Memory B cell (primary cell): ENCODE data around the gene KLF3.

Experiments used
- ATAC-seq: fragments of 150-1000 bp; cut with Tn5 transposase; 2 replicates; pipeline ENCODE4 v1.10.0; 2021; ENCODE audit warnings: low read depth, mild to moderate bottlenecking, moderate library complexity
- DNase-seq, 2 donors: peaks; one replicate each; pipeline ENCODE4 v3.0.0; 2022; ENCODE audit warnings: low spot score in 2 of 2
- H3K27ac Mint-ChIP-seq: one replicate; pipeline ENCODE4 v1.8.0; 2022; ENCODE audit warnings: mild to moderate bottlenecking, moderate library complexity, mixed read lengths
- H3K27me3 Mint-ChIP-seq: one replicate; pipeline ENCODE4 v1.8.0; 2022; ENCODE audit warnings: mixed read lengths
- H3K36me3 Mint-ChIP-seq: one replicate; pipeline ENCODE4 v1.8.0; 2022; ENCODE audit warnings: mild to moderate bottlenecking, mixed read lengths
- H3K4me1 Mint-ChIP-seq: one replicate; pipeline ENCODE4 v1.8.0; 2022; ENCODE audit warnings: mixed read lengths
- H3K4me3 Mint-ChIP-seq: one replicate; pipeline ENCODE4 v1.8.0; 2022; ENCODE audit warnings: mild to moderate bottlenecking, moderate library complexity, mixed read lengths
- H3K9me3 Mint-ChIP-seq: one replicate; pipeline ENCODE4 v1.8.0; 2022; ENCODE audit warnings: mixed read lengths

Gene KLF3

DNA sequence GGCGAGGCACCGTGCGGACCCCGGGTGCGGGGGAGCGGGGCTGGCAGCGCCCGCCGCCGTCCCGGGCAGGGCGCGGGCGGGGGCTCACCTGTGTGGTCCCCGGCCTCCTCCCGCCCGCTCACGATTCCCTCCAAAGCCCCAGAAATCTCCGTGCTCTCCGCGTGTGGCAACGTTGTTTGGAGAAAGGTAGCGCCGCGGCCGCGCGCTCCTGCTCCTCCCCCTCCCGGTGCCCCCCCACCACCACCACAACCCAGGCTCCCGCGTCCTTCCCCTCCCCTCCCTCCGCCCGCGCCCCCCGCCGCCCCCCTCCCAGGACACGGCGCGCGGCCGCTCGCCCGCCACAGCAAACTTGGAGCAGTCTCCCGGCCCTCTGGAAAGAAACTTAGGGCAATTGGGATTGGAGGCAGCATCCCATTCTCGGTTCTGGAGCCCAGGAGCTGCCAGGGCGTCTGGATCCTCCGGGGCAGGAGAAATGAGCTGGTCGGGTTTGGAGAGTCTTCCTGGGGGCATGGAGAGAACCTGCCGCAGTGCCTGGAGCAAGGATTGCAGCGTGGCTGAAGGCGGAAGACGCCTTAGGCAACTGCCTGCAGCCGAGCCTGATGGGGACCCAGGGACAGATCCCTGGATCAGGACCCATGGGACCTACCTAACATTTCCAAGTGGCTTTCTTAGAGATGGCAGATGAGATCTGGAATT, 855 bp downstream of the KLF3 start:
- DNase-seq = no peak
- Mint-ChIP-seq H3K27ac (peak overlapping the region; percentile 75), H3K27me3 (no peaks in the 10 kb centered on the region), H3K36me3 (no peaks in the 10 kb centered on the region), H3K4me1 (peaks cover 31% of the 10 kb centered on the region), H3K9me3 (no peaks in the 10 kb centered on the region), H3K4me3 (peak overlapping the region; percentile 88)
- ATAC-seq = no peak

DNA sequence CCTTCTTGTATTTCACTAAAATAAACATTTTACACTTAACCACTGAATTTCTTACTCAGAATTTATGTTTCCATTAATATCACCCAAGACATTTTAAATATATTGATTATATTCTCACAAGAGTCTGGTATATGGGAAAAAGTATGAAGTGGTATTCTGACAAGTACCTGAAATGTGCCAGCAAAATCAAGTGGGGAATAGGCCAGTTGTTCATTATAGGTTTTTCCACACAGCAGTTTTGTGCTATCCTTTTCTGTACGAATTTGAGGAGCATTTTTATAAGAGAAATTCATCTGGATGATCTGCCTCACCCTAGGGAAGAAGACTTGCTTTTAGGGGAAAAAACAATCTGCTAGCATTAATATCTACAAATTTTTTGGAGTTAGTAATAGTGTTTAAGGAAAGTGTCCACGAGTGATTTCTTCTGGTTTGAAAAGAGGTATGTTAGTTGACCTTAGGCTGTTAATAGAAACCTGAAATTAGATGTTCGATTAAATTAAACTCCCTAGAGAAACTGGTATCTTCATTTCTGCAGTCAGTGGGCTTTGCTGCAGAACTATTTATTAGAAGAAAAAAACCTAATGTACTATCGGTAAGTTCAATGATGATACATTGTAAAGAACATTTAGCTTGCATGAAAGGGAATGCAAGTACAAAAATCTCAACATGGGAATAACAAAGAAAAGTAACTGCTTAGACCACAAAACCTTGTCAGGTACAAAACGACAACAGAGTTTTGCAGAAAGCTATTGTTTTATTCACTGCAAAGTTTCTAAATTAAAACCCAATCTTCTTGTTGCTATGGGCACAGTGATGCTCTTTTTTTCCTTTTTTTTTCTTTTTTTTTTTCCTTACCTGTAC, 1.8 kb downstream of the KLF3 start:
- no peaks in the 10 kb centered on the region for H3K36me3 Mint-ChIP-seq
- peak overlapping the region; percentile 84 for H3K27ac Mint-ChIP-seq
- H3K4me3 Mint-ChIP-seq = peak overlapping the region; percentile 88
- ATAC-seq = no peak
- no peak for DNase-seq
- H3K4me1 Mint-ChIP-seq = peaks cover 40% of the 10 kb centered on the region
- no peaks in the 10 kb centered on the region for H3K27me3 Mint-ChIP-seq
- no peaks in the 10 kb centered on the region for H3K9me3 Mint-ChIP-seq

DNA sequence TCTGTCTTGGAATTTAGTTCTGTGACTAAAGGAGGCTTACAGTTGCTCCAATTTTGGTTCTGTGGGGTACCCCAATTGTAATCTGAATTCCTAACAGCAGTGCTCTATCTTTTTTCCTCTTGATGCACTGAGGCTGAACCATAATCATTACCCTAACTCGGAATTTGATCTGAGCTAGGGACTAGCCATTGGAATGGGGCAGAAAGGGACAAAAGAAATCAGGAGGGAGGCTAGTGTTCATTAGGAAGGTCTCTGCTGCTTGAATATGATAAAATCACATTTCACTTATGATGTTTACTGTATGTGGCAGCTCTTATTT, 2.7 kb downstream of the KLF3 start:
- H3K9me3 Mint-ChIP-seq = no peaks in the 10 kb centered on the region
- H3K4me3 Mint-ChIP-seq = peak overlapping the region; percentile 88
- no peak for DNase-seq
- H3K27ac Mint-ChIP-seq = peak overlapping the region; percentile 84
- H3K36me3 Mint-ChIP-seq = no peaks in the 10 kb centered on the region
- ATAC-seq = no peak
- no peaks in the 10 kb centered on the region for H3K27me3 Mint-ChIP-seq
- peaks cover 44% of the 10 kb centered on the region for H3K4me1 Mint-ChIP-seq

DNA sequence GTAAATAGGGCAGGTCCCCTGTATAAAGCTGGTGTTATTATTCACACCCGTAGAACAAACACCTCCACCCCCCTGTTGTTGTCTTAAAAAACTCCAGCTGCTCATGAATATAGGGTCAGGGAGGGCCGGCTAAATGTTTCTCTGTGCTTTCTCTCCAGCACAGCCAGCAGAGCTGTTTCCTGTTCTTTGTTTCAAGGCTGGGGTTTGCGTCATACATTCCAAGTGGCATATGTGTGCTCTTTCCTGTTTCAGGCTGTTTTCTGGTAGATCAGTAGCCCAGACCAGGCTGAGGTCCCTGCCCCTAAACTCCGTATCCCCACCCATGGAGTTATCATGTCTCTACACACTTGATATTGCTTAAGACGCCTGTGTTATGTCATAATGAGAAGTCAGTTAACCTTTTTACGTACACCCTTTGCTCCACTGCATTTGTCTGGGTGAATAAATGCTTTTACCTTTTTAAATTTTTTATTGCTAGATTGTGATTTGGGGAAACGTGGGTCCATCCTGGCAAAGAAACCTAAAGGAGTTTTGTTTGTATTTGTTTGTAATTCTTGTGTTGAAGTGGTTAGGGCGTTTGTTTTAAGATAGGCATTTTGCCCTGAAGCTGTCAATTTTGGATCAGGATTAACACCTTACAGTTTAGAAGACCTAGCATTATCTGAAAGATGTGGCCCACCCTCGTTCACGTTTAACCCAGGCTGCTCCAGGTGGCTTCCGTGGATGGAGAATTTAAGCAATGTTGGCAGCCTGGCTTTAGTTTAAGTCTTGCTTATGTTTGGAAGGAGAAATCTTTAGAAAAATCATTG, 3.3 kb downstream of the KLF3 start:
- H3K4me3 Mint-ChIP-seq = peak overlapping the region; percentile 88
- no peaks in the 10 kb centered on the region for H3K36me3 Mint-ChIP-seq
- no peaks in the 10 kb centered on the region for H3K27me3 Mint-ChIP-seq
- peaks cover 45% of the 10 kb centered on the region for H3K4me1 Mint-ChIP-seq
- DNase-seq (peak in 1 of 2 donors; percentile 20), ATAC-seq (peak; percentile 16)
- peak overlapping the region; percentile 84 for H3K27ac Mint-ChIP-seq
- no peaks in the 10 kb centered on the region for H3K9me3 Mint-ChIP-seq

DNA sequence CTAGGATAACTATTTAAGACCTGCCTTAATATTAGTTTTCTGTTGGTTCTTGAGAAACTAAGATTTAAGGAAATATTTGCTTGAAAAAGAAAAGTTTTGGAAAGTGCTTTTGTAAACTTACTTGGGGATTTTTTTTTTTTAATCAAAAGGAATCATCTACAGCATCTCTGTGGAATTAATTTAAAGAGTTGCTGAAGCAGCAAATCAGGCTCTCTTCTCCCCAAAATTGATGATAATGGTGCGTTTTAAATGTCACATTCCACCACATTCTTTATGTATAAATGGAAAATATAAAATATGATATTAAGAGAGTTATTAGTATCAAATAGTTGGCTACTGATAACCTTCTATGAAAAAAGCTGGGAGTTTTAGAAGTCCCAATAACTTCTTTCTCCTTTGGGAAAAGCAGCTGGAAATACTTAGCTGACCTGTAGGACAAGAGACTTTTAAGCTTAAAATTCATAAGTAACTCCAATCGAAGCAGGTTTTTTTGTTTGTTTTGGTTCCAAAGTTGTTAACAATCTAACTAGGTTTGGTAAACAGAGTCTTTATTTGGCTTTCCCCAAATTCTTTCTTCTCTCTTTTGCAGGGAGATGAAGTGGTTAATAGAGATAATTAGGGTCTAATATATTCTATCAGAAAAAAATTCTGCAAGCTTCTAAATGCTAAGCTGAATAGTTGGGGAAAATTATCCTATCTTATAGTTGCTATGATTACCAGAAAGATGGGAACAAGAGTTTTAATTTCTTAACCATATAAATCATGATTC, 4.4 kb downstream of the KLF3 start:
- H3K9me3 Mint-ChIP-seq = no peaks in the 10 kb centered on the region
- ATAC-seq = no peak
- no peaks in the 10 kb centered on the region for H3K36me3 Mint-ChIP-seq
- H3K4me1 Mint-ChIP-seq = peaks cover 55% of the 10 kb centered on the region
- no peak overlapping the region for H3K4me3 Mint-ChIP-seq
- no peaks in the 10 kb centered on the region for H3K27me3 Mint-ChIP-seq
- no peak for DNase-seq
- peak overlapping the region; percentile 73 for H3K27ac Mint-ChIP-seq

DNA sequence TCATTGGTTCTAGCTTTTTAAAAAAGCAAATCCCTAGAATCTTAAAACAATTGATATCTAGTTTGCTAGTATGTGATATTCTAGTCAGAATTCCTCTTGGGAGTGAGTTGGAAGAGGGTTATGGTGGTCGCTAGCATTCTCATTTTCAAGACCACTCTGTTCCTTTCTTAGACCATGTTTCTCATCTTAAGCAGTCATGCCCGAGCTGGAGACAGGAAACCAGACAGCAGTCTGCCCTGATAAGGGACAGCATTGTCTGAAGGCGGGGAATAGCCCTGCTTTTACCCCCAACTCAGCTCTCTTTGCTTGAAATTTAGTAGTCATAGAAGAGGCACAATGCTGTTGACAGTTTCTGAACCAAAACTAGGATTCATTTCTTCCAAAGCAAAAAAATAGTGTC, 5.2 kb downstream of the KLF3 start:
- DNase-seq = no peak
- no peak for ATAC-seq
- H3K27ac Mint-ChIP-seq = peak overlapping the region; percentile 73
- no peaks in the 10 kb centered on the region for H3K36me3 Mint-ChIP-seq
- H3K27me3 Mint-ChIP-seq = no peaks in the 10 kb centered on the region
- H3K4me3 Mint-ChIP-seq = no peak overlapping the region
- peaks cover 58% of the 10 kb centered on the region for H3K4me1 Mint-ChIP-seq
- H3K9me3 Mint-ChIP-seq = no peaks in the 10 kb centered on the region

DNA sequence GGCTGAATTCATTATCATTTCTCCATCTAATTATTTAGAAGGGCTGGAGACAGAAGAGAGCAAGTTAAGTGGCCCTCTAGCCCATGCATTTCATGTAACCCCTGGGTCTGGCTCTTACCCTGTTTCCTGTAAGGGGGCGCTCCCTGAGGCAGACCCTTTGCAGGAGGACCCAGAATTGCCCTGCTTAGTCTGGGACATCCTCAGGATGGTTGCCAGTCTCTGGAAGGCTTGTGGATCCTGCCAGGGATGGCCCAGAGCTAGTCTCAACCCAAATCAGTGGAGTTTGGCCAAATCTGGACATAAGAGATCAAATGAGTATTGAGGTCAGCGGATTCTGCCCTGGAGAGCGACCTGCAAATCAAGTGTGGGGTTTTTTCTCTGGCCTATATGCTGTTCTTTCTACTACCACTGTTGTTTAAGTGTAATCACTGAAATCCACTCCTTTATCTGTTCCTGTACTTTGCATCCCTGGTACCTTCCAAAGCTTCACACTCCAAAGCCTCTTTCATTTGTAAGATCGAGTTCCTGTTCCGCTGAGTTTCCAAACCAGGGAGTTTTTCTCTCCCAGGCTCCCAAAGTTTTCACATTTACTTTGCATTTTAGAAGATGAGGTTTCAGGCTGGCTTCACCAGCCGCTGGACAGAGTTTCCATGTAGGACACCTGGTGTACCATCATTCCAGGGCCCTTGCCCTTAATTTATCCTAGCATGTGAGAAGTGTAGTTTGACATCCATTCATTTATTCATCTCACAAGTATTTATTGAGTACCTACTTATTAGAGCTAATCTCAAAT, 6.3 kb downstream of the KLF3 start:
- ATAC-seq (no peak), DNase-seq (no peak)
- Mint-ChIP-seq H3K4me1 (peaks cover 65% of the 10 kb centered on the region), H3K27me3 (no peaks in the 10 kb centered on the region), H3K36me3 (no peaks in the 10 kb centered on the region), H3K9me3 (no peaks in the 10 kb centered on the region), H3K4me3 (peak overlapping the region; percentile 24), H3K27ac (peak overlapping the region; percentile 67)

DNA sequence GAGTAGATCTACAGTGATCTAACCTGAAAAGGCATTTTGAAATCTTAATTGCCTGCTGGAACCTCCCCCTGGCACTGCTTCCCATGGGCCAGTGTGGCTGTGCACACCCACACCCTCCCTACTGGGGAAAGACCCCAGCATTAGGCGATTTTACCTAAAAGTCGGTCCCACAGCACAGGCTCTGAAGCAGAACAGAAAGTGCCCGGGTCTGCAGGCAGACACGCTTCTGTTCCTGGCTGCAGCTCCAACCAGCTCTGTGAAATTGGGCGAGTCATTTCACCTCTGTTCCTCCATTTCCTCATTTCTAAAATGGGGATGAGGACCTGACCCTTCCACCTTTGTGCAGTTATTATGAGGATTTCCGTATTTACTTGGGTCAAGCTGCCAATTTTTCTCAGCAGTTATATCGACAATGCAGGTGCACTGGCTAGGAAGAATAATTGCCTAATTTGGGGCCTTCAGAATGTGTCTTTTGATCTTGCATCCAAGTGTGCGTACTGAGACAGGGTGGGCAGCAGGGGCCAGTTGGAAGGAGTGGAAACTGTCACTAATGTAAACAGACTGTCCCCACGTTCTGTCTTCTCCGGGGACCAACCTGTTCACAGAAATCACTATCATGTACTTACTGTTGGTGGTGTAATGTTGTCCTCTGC, 7.1 kb downstream of the KLF3 start:
- DNase-seq (no peak), ATAC-seq (peak; percentile 39)
- Mint-ChIP-seq H3K4me3 (peak overlapping the region; percentile 21), H3K4me1 (peaks cover 66% of the 10 kb centered on the region), H3K36me3 (no peaks in the 10 kb centered on the region), H3K9me3 (no peaks in the 10 kb centered on the region), H3K27me3 (no peaks in the 10 kb centered on the region), H3K27ac (peak overlapping the region; percentile 67)

DNA sequence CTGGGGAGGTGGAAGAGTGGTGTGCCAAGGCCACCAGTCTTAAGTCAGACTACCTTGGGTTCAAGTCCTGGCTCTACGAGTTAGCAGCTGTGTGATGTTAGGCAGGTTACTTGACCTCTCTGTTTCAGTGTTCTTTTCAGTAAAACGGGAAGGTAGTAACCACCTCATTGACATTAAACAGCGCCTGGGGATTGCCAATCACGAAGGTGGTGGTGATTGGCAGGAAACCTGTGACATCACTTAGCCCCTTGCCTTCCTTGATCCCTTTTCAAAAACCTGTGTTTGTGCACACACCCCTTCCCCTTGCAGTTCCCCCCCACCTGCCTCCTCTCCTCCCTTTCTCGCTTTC, 7.6 kb downstream of the KLF3 start:
- no peaks in the 10 kb centered on the region for H3K36me3 Mint-ChIP-seq
- ATAC-seq = peak; percentile 18
- peak overlapping the region; percentile 67 for H3K27ac Mint-ChIP-seq
- no peaks in the 10 kb centered on the region for H3K27me3 Mint-ChIP-seq
- no peaks in the 10 kb centered on the region for H3K9me3 Mint-ChIP-seq
- DNase-seq = no peak
- H3K4me1 Mint-ChIP-seq = peaks cover 63% of the 10 kb centered on the region
- peak overlapping the region; percentile 21 for H3K4me3 Mint-ChIP-seq

DNA sequence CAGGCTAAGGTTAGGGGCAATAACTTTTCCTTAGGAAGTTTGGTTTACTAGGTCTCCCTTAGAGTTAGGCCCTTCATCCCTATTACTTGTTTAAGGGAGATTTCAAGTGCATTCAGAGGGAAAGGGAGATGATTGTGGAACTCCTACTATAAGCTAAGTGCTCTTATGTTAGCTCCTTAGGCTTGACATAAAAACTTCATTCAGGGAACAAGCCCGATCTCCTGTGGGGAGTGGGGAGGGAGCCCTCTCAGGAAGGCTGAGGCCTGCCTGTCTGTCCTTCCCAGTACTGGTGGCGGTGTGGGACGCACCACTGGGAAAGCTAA, 8.0 kb downstream of the KLF3 start:
- peak overlapping the region; percentile 67 for H3K27ac Mint-ChIP-seq
- no peaks in the 10 kb centered on the region for H3K36me3 Mint-ChIP-seq
- H3K9me3 Mint-ChIP-seq = no peaks in the 10 kb centered on the region
- no peaks in the 10 kb centered on the region for H3K27me3 Mint-ChIP-seq
- DNase-seq (no peak), ATAC-seq (no peak)
- H3K4me1 Mint-ChIP-seq = peaks cover 59% of the 10 kb centered on the region
- no peak overlapping the region for H3K4me3 Mint-ChIP-seq

DNA sequence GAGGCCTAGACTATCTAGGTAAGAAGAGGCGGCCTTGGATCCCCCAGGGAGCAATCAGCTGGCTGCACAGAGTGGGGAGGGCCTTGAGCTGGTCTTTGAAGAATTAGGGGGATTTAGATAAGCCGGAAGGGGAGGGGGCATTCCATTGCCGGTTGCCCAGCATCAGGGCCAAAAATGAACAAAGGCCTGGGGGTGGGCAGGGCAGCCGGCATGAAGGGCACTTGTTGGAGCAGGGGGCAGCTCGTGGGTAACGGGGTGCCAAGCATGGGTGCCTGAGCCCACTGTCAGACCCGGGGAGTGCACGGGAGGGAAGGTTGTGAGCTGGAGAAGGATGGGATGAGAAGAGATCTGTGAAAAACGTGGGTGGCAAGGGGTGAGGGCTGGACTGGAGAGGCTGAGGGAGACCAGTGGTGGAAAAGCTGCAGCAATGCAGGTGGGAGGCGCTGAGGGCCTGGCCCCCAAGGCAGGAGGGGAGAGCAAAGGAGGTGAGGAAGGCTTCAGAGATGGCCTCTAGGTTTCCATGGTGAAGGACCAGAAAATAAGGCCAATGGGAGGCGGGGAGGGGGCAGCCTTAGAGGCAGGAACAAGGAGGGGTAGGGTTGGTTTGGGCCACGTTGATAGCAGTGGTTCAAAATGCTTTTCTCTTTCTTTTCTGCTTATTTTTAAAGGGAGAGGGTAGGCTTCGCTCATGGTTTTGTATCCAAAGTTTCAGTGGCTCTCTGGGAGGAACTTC, 8.6 kb downstream of the KLF3 start:
- peaks cover 3% of the 10 kb centered on the region for H3K36me3 Mint-ChIP-seq
- no peaks in the 10 kb centered on the region for H3K9me3 Mint-ChIP-seq
- H3K27me3 Mint-ChIP-seq = no peaks in the 10 kb centered on the region
- H3K4me1 Mint-ChIP-seq = peaks cover 57% of the 10 kb centered on the region
- no peak for DNase-seq
- peak overlapping the region; percentile 67 for H3K27ac Mint-ChIP-seq
- ATAC-seq = no peak
- H3K4me3 Mint-ChIP-seq = peak overlapping the region; percentile 12

DNA sequence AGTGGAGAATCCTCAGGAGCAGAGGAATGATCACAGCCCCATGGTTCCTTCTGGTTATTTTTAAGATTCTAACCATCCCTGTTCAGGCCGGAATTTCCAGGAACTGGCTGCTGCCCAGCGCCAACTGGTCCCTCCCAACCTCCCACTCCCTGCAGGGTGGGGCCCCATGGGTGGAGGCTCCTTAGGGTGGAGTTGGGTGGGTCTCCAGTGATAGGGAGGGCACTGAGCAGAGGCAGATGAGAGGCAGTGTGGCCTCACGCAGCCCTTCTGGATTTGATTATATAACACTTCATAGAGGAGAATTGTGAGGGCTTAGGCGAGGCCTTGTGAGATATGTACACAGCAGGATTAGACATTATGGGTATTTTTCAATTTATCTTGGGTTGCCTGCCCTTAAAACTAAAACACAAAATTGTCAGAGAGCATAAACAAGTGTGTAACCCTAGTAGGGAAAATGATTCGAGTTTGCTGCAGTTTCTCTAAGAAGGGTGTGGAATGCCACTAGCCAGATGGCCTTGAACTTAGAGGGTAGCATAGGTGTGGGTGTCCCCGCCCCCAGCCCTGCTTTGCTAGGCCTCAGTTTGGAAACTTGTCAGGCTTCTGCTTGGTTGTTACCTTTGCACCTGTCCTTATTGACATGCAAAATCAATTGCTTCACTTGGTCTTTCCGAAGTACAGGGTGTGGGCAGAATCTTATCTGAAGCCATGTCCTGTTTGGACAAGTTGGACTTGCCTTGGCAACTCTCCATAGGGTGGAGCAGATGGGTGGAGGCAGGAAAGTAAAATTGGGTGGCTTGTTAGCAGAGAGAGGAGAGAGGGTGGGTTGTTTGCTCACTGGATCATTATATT, 9.4 kb downstream of the KLF3 start:
- H3K9me3 Mint-ChIP-seq = no peaks in the 10 kb centered on the region
- peak overlapping the region; percentile 67 for H3K27ac Mint-ChIP-seq
- peaks cover 58% of the 10 kb centered on the region for H3K4me1 Mint-ChIP-seq
- H3K27me3 Mint-ChIP-seq = no peaks in the 10 kb centered on the region
- DNase-seq = no peak
- no peak for ATAC-seq
- no peak overlapping the region for H3K4me3 Mint-ChIP-seq
- H3K36me3 Mint-ChIP-seq = peaks cover 3% of the 10 kb centered on the region
